CD4-positive, alpha-beta T cell treated with Interferon alpha-2 for 1 hour (primary cell): ENCODE measurements around the gene CCDC92B.

Source experiments
- DNase-seq, 2 donors: peaks; one replicate each; pipeline ENCODE4 v3.0.0-alpha.2; 2020 to 2022

Gene CCDC92B

GRCh38 chr17:2777242-2777867 is 27.9 kb upstream of the CCDC92B start:
- DNase-seq: no peak

- no peak for DNase-seq
Measured at GRCh38 chr17:2776589-2777241, 27.3 kb upstream of the CCDC92B start.

- no peak for DNase-seq
Measured at GRCh38 chr17:2775206-2775605, 25.8 kb upstream of the CCDC92B start.

- no peak for DNase-seq
Measured at GRCh38 chr17:2770129-2770528, 20.7 kb upstream of the CCDC92B start.

GRCh38 chr17:2758870-2759269 is 9.4 kb upstream of the CCDC92B start:
- no peak for DNase-seq

GRCh38 chr17:2755891-2756724 is 6.7 kb upstream of the CCDC92B start:
- no peak for DNase-seq

- DNase-seq: no peak
Measured at GRCh38 chr17:2751491-2751890, 2.0 kb upstream of the CCDC92B start.

- no peak for DNase-seq
Measured at GRCh38 chr17:2750721-2751120, 1.3 kb upstream of the CCDC92B start.

- peak; percentile 62 to 76 for DNase-seq
Measured at GRCh38 chr17:2749784-2750181, 331 bp upstream of the CCDC92B start.

GRCh38 chr17:2745317-2746037 is 4.0 kb downstream of the CCDC92B start:
- DNase-seq: no peak

GRCh38 chr17:2737693-2738092 is 11.8 kb downstream of the CCDC92B start:
- no peak for DNase-seq

- no peak for DNase-seq
Measured at GRCh38 chr17:2736956-2737355, 12.5 kb downstream of the CCDC92B start.

- DNase-seq: no peak
Measured at GRCh38 chr17:2735896-2736295, 13.6 kb downstream of the CCDC92B start.

GRCh38 chr17:2734939-2735338 is 14.5 kb downstream of the CCDC92B start:
- DNase-seq: no peak

GRCh38 chr17:2731807-2732206 is 17.6 kb downstream of the CCDC92B start:
- DNase-seq: no peak

- no peak for DNase-seq
Measured at GRCh38 chr17:2730764-2731353, 18.6 kb downstream of the CCDC92B start.

GRCh38 chr17:2724784-2725164 is 24.7 kb downstream of the CCDC92B start:
- DNase-seq: peak in 1 of 2 donors; percentile 39

- DNase-seq: no peak
Measured at GRCh38 chr17:2723997-2724783, 25.3 kb downstream of the CCDC92B start.

- no peak for DNase-seq
Measured at GRCh38 chr17:2723505-2723996, 25.9 kb downstream of the CCDC92B start.

- DNase-seq: no peak
Measured at GRCh38 chr17:2722611-2723010, 26.8 kb downstream of the CCDC92B start.

- no peak for DNase-seq
Measured at GRCh38 chr17:2721603-2722002, 27.8 kb downstream of the CCDC92B start.

- DNase-seq: no peak
Measured at GRCh38 chr17:2719861-2720260, 29.6 kb downstream of the CCDC92B start.
